Calu3 (cell line): Measurements from ENCODE around the gene ZCCHC24. TPM values are rescaled to one million over a fixed set of nuclear protein-coding genes. Genes with fewer than 3 reads are reported as not detected.

Source experiments
- BruUV-seq: library from RNA; stranded (reverse); fragments of 400-500 nt; replicated peaks from 2 replicates; lab custom pipeline; 2021; lab: Mats Ljungman, UMichigan
- CTCF ChIA-PET: fragments of 300-600 bp; sonication (Branson Sonifier 250); formaldehyde crosslinking; loops from one replicate; lab custom pipeline; 2022; ENCODE audit warnings: antibody characterized with exemption; lab: Charles Lee
- DNase-seq: peaks from one replicate; pipeline ENCODE4 v3.0.0; 2022
- H3K27ac Mint-ChIP-seq: one replicate; pipeline ENCODE4 v1.8.0; 2022; ENCODE audit warnings: mixed read lengths; ENCODE audit not compliant: unreplicated experiment
- H3K27me3 Mint-ChIP-seq: one replicate; pipeline ENCODE4 v1.8.0; 2022; ENCODE audit warnings: mixed read lengths; ENCODE audit not compliant: unreplicated experiment
- H3K36me3 Mint-ChIP-seq: one replicate; pipeline ENCODE4 v1.8.0; 2022; ENCODE audit warnings: mild to moderate bottlenecking, moderate library complexity, mixed read lengths; ENCODE audit not compliant: insufficient read depth, unreplicated experiment
- H3K4me1 Mint-ChIP-seq: one replicate; pipeline ENCODE4 v1.8.0; 2022; ENCODE audit warnings: mild to moderate bottlenecking, low read depth, mixed read lengths; ENCODE audit not compliant: unreplicated experiment
- H3K4me3 Mint-ChIP-seq: one replicate; pipeline ENCODE4 v1.8.0; 2022; ENCODE audit warnings: mild to moderate bottlenecking, low read depth, moderate library complexity, mixed read lengths; ENCODE audit not compliant: unreplicated experiment
- H3K9me3 Mint-ChIP-seq: one replicate; pipeline ENCODE4 v1.8.0; 2022; ENCODE audit warnings: low read depth, mixed read lengths; ENCODE audit not compliant: unreplicated experiment
- CTCF ChIP-seq: fragments of 200-600 bp; IDR thresholded peaks from one replicate; pipeline ENCODE4 v1.8.0; 2022; ENCODE audit warnings: antibody characterized with exemption; ENCODE audit not compliant: unreplicated experiment
- intact Hi-C: fragments of 100-400 bp; cut with micrococcal nuclease; formaldehyde crosslinking; loops from one replicate; pipeline ENCODE4 v1.10.0; 2022; ENCODE audit not compliant: unreplicated experiment
- total RNA-seq: library from RNA; stranded (reverse); gene quantifications from 2 replicates; pipeline ENCODE4 v1.2.3, GENCODE V29; 2022

Gene ZCCHC24
- total RNA-seq, 1 experiment from 2014 or later: 1.4 TPM

GRCh38 chr10:79487296-79488194 is 42.1 kb upstream of the ZCCHC24 start:
- peaks cover 43% of the 10 kb centered on the region for H3K27me3 Mint-ChIP-seq
- H3K36me3 Mint-ChIP-seq: no peaks in the 10 kb centered on the region
- no peak overlapping the region for H3K27ac Mint-ChIP-seq
- intact Hi-C loops: loop anchor here (1.0 kb wide), 1 partner anchor 113 kb away; no protein-coding TSS in a partner anchor
- CTCF ChIA-PET: interaction anchor here (1.1 to 2.5 kb wide), 3 partner anchors 10 to 113 kb away, joined by 3 to 38 read pairs (median 5); no protein-coding TSS in a partner anchor
- H3K4me1 Mint-ChIP-seq: peaks cover 13% of the 10 kb centered on the region
- H3K4me3 Mint-ChIP-seq: no peak overlapping the region
- TF ChIP-seq CTCF: peak; percentile 75
- peak; percentile 78 for DNase-seq
- no peaks in the 10 kb centered on the region for H3K9me3 Mint-ChIP-seq
- BruUV-seq: no TSS peak

DNA sequence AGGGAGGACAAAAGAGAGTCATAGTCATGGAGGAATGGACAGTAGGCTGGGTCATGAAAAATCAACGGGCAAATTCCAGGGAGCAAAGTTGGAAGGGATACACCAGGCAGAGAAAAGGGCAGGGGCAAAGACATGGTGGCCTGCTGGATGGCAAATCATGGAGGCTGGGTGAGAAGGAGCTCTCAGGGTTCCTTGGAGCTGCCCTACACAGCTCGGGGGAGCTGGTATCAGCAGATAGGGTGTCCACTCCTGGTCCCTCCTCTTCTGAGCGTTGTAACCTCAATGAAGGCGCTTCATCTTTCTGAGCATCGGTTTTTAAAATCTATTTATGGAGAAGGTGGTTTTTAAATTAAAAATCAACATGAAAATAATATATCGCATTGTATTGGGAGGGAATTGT is 39.1 kb upstream of the ZCCHC24 start:
- CTCF ChIA-PET: no interaction called here
- intact Hi-C loops: no loop called here
- BruUV-seq: no TSS peak
- DNase-seq: no peak
- H3K27ac Mint-ChIP-seq: no peak overlapping the region
- peaks cover 13% of the 10 kb centered on the region for H3K4me1 Mint-ChIP-seq
- no peaks in the 10 kb centered on the region for H3K36me3 Mint-ChIP-seq
- peaks cover 24% of the 10 kb centered on the region for H3K27me3 Mint-ChIP-seq
- H3K9me3 Mint-ChIP-seq: no peaks in the 10 kb centered on the region
- no peak for TF ChIP-seq CTCF
- H3K4me3 Mint-ChIP-seq: no peak overlapping the region

GRCh38 chr10:79483948-79484347 is 38.5 kb upstream of the ZCCHC24 start:
- BruUV-seq: no TSS peak
- no peaks in the 10 kb centered on the region for H3K9me3 Mint-ChIP-seq
- no peaks in the 10 kb centered on the region for H3K36me3 Mint-ChIP-seq
- no peak for TF ChIP-seq CTCF
- DNase-seq: no peak
- H3K4me1 Mint-ChIP-seq: peaks cover 13% of the 10 kb centered on the region
- H3K27ac Mint-ChIP-seq: no peak overlapping the region
- H3K27me3 Mint-ChIP-seq: peaks cover 24% of the 10 kb centered on the region
- H3K4me3 Mint-ChIP-seq: no peak overlapping the region
- CTCF ChIA-PET: no interaction called here
- intact Hi-C loops: no loop called here

DNA sequence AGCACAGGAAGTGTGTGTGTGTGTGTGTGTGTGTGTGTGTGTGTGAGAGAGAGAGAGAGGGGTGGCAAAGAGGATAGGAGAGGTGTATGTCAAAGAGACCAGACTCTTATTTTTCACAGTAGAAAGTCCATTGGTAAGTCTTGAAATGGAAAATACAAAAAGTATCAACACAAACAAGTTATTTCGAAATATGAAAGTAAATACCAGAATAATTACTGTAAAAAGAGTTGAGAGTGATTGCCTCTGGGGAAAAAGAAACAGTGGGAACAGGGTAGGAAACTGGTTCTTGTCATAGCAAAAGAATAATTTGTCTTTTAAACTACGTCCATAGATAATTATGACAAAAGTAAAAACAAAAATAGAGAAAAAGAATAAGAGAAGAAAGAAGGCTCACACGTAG is 37.9 kb upstream of the ZCCHC24 start:
- Mint-ChIP-seq H3K27ac (no peak overlapping the region), H3K36me3 (no peaks in the 10 kb centered on the region), H3K4me1 (peaks cover 8% of the 10 kb centered on the region), H3K27me3 (peaks cover 18% of the 10 kb centered on the region), H3K9me3 (no peaks in the 10 kb centered on the region), H3K4me3 (no peak overlapping the region)
- CTCF ChIA-PET: no interaction called here
- BruUV-seq: no TSS peak
- intact Hi-C loops: no loop called here
- no peak for DNase-seq
- no peak for TF ChIP-seq CTCF
